SH-SY5Y (cell line): ENCODE data around the gene NUP188.

Experiments used
- GATA2 ChIP-seq: IDR thresholded peaks from 2 replicates; pipeline ENCODE4 v1.6.1; 2011; ENCODE audit warnings: mild to moderate bottlenecking, low read depth, low read length
- GATA3 ChIP-seq: IDR thresholded peaks from 2 replicates; pipeline ENCODE4 v1.6.1; 2011; ENCODE audit warnings: low read depth, mild to moderate bottlenecking, low read length, moderate library complexity

DNA sequence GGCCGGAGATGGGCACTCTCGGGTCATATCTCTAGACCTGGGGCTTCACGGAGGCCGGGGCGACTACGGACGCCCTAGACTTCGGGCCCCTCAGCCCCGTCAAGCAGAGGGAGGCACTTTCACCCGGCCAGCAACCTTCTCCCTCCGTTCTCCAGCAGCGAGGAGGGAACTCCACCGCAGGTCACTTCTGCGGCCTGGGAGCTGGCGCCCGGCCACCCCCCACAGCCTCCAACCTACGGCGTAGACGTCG lies 297 bp upstream of the NUP188 start:
- TF ChIP-seq GATA3: no peak
- no peak for TF ChIP-seq GATA2
